GM19035 (cell line): ENCODE data around the gene PHLDB2.
"Not testable (repeated sequence)": the region's sequence is repeated elsewhere in the genome, so short reads cannot be mapped to it uniquely, and the experiment has no call there.

Experiments used
- ATAC-seq: cut with Tn5 transposase; IDR thresholded peaks from one replicate; pipeline ENCODE4 v1.9.1; 2021; ENCODE audit not compliant: unreplicated experiment

Gene PHLDB2

GRCh38 chr3:111859061-111859973, at the start of gene PHLDB2:
TSS of gene PHLDB2 (plus strand) at chr3:111859265. CDS start at chr3:111884078, 24,813 bp downstream.
- ATAC-seq: peak; percentile 33

DNA sequence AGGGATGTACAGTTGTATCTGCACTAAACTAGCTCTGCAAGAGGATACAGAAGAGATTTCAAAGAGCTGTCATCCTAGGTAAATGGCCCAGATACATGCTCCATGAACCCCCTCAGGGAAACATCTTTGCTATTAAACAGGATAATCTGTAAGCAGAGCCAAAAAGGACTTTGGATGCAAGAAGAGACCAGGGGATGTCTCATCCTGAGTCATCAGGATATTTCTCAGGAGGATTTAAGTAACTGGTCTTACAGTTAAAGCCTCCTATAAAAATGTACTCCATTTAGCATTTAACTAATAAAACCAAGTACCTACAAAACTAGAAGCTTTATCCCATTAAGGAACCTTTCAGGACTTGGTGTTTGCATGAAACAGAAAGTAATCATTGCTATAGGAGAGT, 48.2 kb upstream of the PHLDB2 start:
- ATAC-seq: no peak

GRCh38 chr3:111811811-111812210, 47.3 kb upstream of the PHLDB2 start:
- ATAC-seq: no peak

- ATAC-seq: no peak
Observed at GRCh38 chr3:111812701-111813100, 46.4 kb upstream of the PHLDB2 start.

DNA sequence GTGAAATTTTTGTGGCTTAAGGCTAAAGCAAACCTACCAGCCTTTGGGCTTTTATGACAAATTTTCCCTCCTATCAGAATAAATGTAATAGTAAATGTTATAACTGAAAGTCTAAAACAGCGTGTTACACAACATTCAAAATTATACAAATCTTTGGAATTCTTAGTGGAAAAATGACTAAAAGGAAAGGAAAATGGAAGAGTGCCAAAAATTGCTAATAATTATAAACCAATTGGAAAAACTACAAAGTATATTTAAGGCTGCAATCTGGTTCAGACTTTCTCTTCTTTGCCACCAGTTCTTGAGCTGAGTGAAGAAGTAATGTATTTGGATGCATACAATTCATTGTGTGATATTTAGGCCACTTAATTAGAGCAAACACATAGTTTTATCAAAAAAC, 45.6 kb upstream of the PHLDB2 start:
- no peak for ATAC-seq

GRCh38 chr3:111813979-111814378, 45.1 kb upstream of the PHLDB2 start:
- no peak for ATAC-seq

DNA sequence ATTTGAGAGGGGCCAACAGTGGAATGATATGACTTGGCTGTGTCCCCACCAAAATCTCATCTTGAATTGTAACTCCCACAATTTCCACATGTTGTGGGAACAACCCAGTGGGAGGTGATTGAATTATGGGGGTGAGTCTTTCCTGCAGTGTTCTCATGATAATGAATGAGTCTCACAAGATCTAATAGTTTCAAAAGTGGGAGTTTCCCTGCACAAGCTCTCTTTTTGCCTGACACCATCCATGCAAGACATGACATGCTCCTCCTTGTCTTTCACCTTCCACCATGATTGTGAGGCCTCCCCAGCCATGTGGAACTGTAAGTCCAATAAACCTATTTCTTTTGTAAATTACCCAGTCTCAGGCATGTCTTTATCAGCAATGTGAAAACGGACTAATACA, 42.3 kb upstream of the PHLDB2 start:
- ATAC-seq: not testable (repeated sequence)

DNA sequence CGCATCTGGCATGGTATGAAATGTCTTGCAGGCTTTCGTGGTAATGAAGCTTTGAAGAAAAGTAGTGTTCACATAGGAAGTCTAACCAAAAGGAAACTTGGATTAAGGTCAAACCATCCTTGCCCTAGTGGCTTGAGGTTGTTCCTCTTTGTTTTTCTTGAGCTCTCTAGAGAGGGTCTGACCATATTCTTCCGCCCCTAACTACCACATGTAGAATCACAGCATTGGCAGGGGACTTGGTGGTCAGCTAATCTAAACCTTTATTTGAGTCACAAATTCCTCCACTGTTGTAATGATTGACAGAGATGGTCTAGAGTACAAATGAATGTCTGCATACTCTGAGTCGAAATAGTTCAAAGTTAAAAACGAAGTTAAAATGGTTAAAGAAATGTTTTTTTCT, 39.1 kb upstream of the PHLDB2 start:
- ATAC-seq: no peak

- ATAC-seq: no peak
Observed at GRCh38 chr3:111820651-111821050, 38.4 kb upstream of the PHLDB2 start.

DNA sequence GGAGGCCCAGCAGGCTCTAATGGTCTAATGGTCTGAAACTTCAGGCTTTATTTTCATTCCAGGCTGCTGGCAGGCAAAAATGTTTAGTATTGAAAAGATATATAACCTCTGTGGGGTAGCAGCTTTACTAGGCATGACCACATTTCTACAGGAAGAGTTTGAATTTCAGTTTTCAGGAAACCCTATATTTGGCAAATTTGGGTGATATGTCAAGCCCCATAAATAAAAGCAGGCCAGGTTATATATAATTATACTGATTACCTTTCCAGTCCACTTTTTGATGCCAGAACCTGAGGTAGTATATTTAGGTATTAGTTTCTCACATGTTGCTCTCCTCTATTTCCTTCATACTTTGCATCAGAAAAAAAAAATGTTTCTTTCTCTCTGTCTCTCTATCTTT, 37.2 kb upstream of the PHLDB2 start:
- ATAC-seq: no peak

DNA sequence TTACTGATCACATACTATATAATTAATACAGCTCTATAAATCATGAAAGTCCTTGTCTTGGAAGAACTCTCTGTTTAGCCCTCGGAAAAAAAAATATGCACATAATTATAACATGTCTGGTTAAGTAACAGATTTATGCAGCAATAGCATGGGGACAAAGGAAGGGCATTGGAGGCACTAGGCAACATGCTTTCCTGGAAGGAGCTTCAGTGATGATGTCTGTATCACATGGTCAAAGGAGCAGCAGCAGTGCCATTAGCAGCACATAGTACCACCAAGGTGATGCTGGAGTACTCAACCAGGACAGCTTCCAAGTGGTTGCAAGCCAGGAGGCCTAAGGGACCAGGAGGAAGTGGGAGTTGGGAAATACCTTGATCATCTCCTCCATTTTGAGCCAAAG, 36.3 kb upstream of the PHLDB2 start:
- no peak for ATAC-seq

DNA sequence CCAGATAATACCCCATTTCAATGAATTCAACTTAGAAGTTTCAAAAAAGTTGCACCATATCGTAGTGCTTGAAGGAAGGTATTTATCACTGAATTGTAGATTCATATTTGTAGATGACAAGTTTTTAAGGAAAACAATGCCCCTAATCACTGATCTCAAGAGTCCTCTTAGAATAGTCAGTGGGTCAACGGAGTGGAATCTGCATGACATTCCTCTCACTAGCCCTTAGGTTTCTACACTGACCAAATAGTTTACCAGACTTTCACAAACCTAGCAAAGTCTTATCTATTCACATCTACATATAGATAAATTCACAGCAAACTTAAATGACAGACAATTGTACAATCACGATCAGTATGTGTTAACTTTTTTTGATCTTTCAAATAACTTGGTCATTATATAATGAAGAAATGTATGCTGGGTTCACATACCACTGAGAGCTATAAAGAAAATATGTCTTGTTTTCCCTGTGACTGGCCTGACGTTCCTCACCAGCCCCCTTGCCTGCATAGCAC, 35.7 kb upstream of the PHLDB2 start:
- ATAC-seq: no peak

DNA sequence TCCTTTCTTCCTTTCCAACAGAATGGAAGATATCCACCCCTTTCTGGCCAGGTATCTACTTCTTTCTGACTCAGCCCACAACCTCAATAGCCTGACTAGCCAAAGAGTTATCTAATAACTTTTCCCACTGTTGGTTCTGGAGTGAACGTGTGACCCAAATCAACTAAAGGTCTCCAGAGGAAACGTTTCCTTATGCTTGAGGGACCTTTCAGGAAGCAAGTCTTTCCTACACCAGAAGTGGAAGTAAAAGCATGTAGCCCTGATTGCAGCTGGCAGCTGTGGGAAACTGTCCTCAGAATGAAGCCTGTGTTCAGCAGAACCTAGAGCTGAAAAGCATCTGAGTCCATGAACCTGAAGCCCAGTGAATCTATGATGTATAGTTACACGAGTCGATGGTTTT, 34.7 kb upstream of the PHLDB2 start:
- no peak for ATAC-seq

- ATAC-seq: no peak
Observed at GRCh38 chr3:111827871-111828270, 31.2 kb upstream of the PHLDB2 start.

- no peak for ATAC-seq
Observed at GRCh38 chr3:111828530-111828929, 30.5 kb upstream of the PHLDB2 start.

GRCh38 chr3:111829023-111829422, 30.0 kb upstream of the PHLDB2 start:
- ATAC-seq: no peak

- no peak for ATAC-seq
Observed at GRCh38 chr3:111831840-111832239, 27.2 kb upstream of the PHLDB2 start.

DNA sequence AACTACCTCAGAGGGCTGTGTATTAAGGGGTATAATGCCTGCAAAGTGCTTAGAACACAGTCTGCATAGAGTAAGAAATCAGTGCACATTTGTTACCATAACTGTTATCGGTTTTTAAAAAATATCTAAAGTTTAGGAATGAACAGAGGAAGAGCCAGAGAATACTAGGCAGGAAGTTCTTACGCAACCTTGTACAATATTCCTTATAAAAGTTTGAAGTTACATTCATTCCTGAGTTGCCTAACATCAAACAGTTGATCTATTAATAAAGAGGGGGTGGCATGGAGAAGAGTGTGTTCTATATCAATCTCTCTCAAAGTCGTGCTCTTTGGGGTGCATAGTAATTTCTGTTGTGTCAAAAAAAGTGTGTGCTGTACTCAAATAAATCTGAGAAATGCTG, 22.0 kb upstream of the PHLDB2 start:
- ATAC-seq: no peak

DNA sequence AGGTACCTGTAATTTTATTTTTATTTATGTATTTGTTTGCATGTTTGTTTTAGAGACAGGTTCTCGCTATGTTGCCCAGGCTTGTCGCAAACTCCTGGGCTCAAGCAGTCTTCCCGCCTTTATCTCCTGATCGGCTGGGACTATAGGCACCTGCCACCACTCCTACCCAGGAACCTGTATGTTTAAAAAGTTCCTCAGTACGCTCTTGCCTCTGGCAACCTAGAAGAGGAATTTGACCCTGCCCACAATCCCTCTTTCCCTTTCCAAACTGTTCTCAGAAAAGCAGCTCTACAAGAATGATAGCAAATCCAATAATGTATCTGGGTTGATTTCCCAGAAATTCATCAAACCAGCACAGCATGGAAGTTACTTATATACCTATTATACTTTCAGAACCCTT, 20.9 kb upstream of the PHLDB2 start:
- ATAC-seq: no peak

GRCh38 chr3:111846039-111846438, 13.0 kb upstream of the PHLDB2 start:
- ATAC-seq: no peak

DNA sequence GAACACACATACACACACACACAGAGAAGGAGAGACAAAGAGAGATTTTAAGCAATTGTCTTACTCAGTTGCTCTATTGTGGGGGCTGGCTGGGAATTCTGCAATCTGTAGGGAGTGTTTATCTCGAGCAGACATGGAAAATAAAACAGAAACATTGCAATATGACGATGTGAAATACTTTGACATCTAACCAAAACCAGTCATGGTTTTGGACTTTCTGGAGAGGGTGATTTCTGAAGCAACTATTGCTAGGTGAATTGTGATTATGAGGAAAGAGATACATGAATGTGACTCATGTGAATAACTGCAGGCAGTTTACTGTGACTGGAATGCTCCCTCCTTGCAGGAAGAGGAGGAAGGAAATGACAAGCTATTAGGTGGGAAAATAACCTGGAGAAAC, 12.3 kb upstream of the PHLDB2 start:
- no peak for ATAC-seq

DNA sequence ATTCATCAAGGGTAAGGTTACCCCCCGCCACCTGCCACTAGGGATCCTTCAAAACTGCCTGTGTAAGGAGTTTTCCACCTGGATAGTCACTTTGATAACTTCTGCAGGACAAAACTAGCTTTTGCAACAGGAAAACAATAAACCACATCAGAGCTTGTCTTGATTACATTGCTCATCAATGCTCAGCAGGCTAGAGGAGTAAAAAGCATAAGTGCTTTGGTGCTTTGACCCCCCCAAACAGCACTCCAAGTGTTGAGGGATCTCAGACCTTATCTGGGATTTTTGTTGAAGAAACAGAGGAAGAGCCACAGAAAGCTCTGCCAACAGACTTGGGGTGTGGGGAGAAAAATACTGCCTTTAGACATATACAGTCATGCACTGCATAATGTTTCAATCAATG, 10.8 kb upstream of the PHLDB2 start:
- no peak for ATAC-seq

- ATAC-seq: no peak
Observed at GRCh38 chr3:111848778-111849177, 10.3 kb upstream of the PHLDB2 start.
